Aorta (tissue), 5 donors: Measurements from ENCODE around the gene BRINP1. TPM values are rescaled to one million over a fixed set of nuclear protein-coding genes. Genes with fewer than 3 reads are reported as not detected.
A peak's percentile ranks its signal among the peaks of the same experiment; 100 is the strongest.

Experiments used
- ATAC-seq: fragments of 200-7000 bp; cut with Tn5 transposase; one replicate; pipeline ENCODE4 v1.9.1; 2022; ENCODE audit warnings: moderate library complexity; ENCODE audit not compliant: low FRiP score
- DNase-seq, 2 donors: peaks; one replicate each; pipeline ENCODE4 v3.0.0-alpha.2; 2020
- H3K27ac ChIP-seq, 2 donors: one replicate each; pipeline ENCODE4 v1.5.1; 2013; ENCODE audit warnings: low read length in 2 of 2, mild to moderate bottlenecking in 2 of 2, moderate library complexity in 2 of 2, control low read depth in 1 of 2, inconsistent platforms in 1 of 2, low read depth in 1 of 2
- H3K27me3 ChIP-seq, 2 donors: one replicate each; pipeline ENCODE4 v1.6.1; 2013; ENCODE audit warnings: control low read depth in 1 of 2, low read length in 1 of 2, mild to moderate bottlenecking in 1 of 2, moderate library complexity in 1 of 2; ENCODE audit not compliant: insufficient read depth in 2 of 2, control insufficient read depth in 1 of 2
- H3K36me3 ChIP-seq, 2 donors: one replicate each; pipeline ENCODE4 v1.6.1; 2013; ENCODE audit warnings: control low read depth in 1 of 2, low read length in 1 of 2, mild to moderate bottlenecking in 1 of 2; ENCODE audit not compliant: insufficient read depth in 2 of 2, control insufficient read depth in 1 of 2
- H3K4me1 ChIP-seq, 2 donors: one replicate each; pipeline ENCODE4 v1.6.1; 2013; ENCODE audit warnings: low read length in 2 of 2, control low read depth in 1 of 2, mild to moderate bottlenecking in 1 of 2, moderate library complexity in 1 of 2; ENCODE audit not compliant: insufficient read depth in 2 of 2, control insufficient read depth in 1 of 2
- H3K4me3 ChIP-seq, 2 donors: one replicate each; pipeline ENCODE4 v1.5.1; 2013; ENCODE audit warnings: low read length in 2 of 2, control low read depth in 1 of 2, mild to moderate bottlenecking in 1 of 2
- H3K9me3 ChIP-seq: one replicate; pipeline ENCODE4 v1.6.1; 2013; ENCODE audit warnings: mild to moderate bottlenecking, low read length; ENCODE audit not compliant: control insufficient read depth
- WGBS, 2 donors: extraction: QIAGEN DNeasy Blood & Tissue Kit; methylation state at CpG; one replicate each; pipeline ENCODE4 v1.1.7; 2013; 5-methylcytosine and 5-hydroxymethylcytosine counted together
- intact Hi-C, 2 donors: fragments of 100-400 bp; cut with DNase I; formaldehyde crosslinking; loops; one replicate each; pipeline versions ENCODE4 v1.14.2 to v1.15.0; 2022
- long read RNA-seq, 2 donors: library from polyadenylated mRNA; unstranded; transcript quantifications; one replicate each; pipeline ENCODE4 v2.0.0, GENCODE V29; 2020 to 2021
- polyA plus RNA-seq, 2 donors: library from polyadenylated mRNA; stranded (reverse); fragments of 200-250 nt; gene quantifications; one replicate each; pipeline ENCODE4 v1.2.3, GENCODE V29; 2013
- total RNA-seq, 2 donors: library from RNA; stranded (reverse); fragmentation: NEBNext Ultra II Directional; extraction: Animal tissue kit (Norgen Biotek cat#: 25700); gene quantifications; one replicate each; pipeline ENCODE4 v1.2.1, GENCODE V29; 2021
- donor health status: healthy with polysubstance abuse.
- donor health status: Bipolar disorder and iron deficiency.
- donor health status: DM: no; HTN: no; CAD: no.
- donor health status: DM: no; HTN: no; CAD: no.
- donor health status: DM: yes; HTN: yes; CAD: no.

BRINP1 gene, protein sequence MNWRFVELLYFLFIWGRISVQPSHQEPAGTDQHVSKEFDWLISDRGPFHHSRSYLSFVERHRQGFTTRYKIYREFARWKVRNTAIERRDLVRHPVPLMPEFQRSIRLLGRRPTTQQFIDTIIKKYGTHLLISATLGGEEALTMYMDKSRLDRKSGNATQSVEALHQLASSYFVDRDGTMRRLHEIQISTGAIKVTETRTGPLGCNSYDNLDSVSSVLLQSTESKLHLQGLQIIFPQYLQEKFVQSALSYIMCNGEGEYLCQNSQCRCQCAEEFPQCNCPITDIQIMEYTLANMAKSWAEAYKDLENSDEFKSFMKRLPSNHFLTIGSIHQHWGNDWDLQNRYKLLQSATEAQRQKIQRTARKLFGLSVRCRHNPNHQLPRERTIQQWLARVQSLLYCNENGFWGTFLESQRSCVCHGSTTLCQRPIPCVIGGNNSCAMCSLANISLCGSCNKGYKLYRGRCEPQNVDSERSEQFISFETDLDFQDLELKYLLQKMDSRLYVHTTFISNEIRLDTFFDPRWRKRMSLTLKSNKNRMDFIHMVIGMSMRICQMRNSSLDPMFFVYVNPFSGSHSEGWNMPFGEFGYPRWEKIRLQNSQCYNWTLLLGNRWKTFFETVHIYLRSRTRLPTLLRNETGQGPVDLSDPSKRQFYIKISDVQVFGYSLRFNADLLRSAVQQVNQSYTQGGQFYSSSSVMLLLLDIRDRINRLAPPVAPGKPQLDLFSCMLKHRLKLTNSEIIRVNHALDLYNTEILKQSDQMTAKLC
- total RNA-seq (under 1 TPM; 0.23 to 0.48 TPM), polyA plus RNA-seq (1 to 10 TPM in 1 of 2 donors, under 1 TPM in 1; 0.63 to 5.0 TPM)
- long read RNA-seq, donor 1, partial matches to known transcripts = 1 of 3 reads
- long read RNA-seq, donor 1, other reads (novel, unspliced or antisense) = 0 of 3 reads
- long read RNA-seq, donor 2, partial matches to known transcripts = 0 of 1 reads
- long read RNA-seq, donor 2, other reads (novel, unspliced or antisense) = 1 of 1 reads

DNA sequence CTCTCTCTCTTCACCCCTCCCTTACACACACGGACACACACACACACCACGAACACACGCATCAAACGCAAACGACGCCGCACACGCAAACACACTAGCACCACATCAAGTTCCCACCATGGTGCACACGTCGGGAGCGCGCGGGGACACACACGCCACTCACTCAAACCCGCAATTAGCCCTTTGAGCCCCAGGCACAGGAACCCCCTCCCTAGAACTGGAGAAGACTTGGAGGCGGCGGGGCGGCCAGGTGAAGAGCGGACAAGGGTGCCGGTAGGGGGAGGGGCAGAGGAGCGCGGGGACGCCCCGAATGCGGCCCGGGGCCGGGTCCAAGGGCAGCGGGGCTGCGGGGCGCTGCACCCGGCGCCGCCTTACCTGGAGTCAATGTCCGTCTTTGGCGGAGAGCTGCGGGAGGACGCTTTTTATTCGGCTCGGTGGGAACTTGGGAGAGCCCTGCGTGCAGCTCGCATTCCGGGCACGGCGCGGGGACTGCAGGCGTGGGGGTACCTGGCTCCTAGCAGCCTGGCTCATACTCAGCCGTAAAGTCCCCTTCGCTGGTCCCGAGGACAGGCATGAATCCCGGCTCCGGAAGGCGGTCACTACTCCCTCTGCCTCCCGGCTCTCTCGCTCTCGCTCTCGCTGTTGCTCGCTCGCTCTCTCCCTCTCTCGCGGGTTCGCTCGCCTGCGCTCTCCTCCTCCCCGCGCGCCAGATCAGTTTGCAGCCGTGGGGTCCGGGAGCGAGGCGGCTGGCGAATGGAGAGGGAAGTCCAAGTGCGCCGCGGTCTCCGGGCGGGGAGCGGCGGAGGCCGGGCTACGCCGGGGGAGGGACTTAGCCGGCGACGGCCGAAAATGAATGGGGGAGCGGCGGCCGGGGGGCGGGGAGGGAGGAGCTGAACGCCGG, at the start of gene BRINP1:
BRINP1 (minus strand) TSS at position 755 of the 901 bp plus-strand sequence. CDS start 56,080 bp downstream, outside the sequence.
- intact Hi-C loops = no loop called here
- H3K9me3 ChIP-seq = no peaks in the 10 kb centered on the region
- WGBS, 2 donors = 1% methylated on average over 70 to 91 of the region's 91 CpGs
- H3K36me3 ChIP-seq = no peaks in the 10 kb centered on the region
- peak; percentile 61 to 77 for DNase-seq
- no peaks in the 10 kb centered on the region for H3K27me3 ChIP-seq
- H3K27ac ChIP-seq = no peak within 1 kb of the TSS
- no peaks in the 10 kb centered on the region for H3K4me1 ChIP-seq
- ATAC-seq = peak; percentile 39
- no peak within 1 kb of the TSS for H3K4me3 ChIP-seq

GRCh38 chr9:119418721-119419120, 49.5 kb upstream of the BRINP1 start:
- WGBS, 2 donors = 51 to 59% methylated on average over 1 of the region's 1 CpG
- H3K9me3 ChIP-seq = no peaks in the 10 kb centered on the region
- no peaks in the 10 kb centered on the region for H3K36me3 ChIP-seq
- DNase-seq (no peak), ATAC-seq (no peak)
- intact Hi-C loops = no loop called here
- no peaks in the 10 kb centered on the region for H3K4me1 ChIP-seq
- H3K27me3 ChIP-seq = no peaks in the 10 kb centered on the region
- no peak overlapping the region for H3K27ac ChIP-seq
- no peak overlapping the region for H3K4me3 ChIP-seq

GRCh38 chr9:119416793-119417192, 47.6 kb upstream of the BRINP1 start:
- intact Hi-C loops = no loop called here
- no peak for DNase-seq

GRCh38 chr9:119412399-119412798, 43.2 kb upstream of the BRINP1 start:
- WGBS, 2 donors = 69 to 76% methylated on average over 4 of the region's 4 CpGs
- H3K27me3 ChIP-seq = no peaks in the 10 kb centered on the region
- H3K9me3 ChIP-seq = peaks cover 4% of the 10 kb centered on the region
- H3K4me3 ChIP-seq = no peak overlapping the region
- intact Hi-C loops = no loop called here
- no peak overlapping the region for H3K27ac ChIP-seq
- H3K36me3 ChIP-seq = no peaks in the 10 kb centered on the region
- DNase-seq = no peak
- no peaks in the 10 kb centered on the region for H3K4me1 ChIP-seq
- ATAC-seq = no peak

More at GRCh38 chr9:119416793-119417192, 47.6 kb upstream of the BRINP1 start:
- Histone ChIP-seq H3K9me3 (peaks cover 4% of the 10 kb centered on the region), H3K4me1 (no peaks in the 10 kb centered on the region), H3K36me3 (no peaks in the 10 kb centered on the region), H3K4me3 (no peak overlapping the region), H3K27ac (no peak overlapping the region), H3K27me3 (no peaks in the 10 kb centered on the region)
- no peak for ATAC-seq

DNA sequence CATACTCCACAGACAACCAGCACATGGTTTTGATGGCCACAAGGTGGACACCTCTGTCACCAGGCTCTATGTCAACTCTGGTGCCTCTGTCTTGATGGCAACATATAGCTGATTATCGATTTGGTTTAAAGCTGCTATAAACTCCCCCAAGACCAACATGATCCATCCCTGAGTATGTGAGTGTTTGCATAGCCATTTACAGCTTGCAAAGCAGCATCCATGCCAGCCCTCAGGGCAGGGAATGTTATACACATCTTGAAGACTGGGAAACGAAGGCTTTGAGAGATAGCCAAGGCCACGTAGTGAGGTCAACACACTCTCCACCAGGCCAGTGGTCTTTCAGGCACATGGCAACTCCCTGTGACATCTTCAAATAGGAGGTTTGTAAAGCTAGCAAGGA, 40.3 kb upstream of the BRINP1 start:
- H3K27ac ChIP-seq = no peak overlapping the region
- H3K4me1 ChIP-seq = no peaks in the 10 kb centered on the region
- intact Hi-C loops = no loop called here
- ATAC-seq = no peak
- H3K27me3 ChIP-seq = no peaks in the 10 kb centered on the region
- DNase-seq = no peak
- WGBS, 2 donors = 59 to 71% methylated on average over 3 of the region's 3 CpGs
- H3K9me3 ChIP-seq = peaks cover 4% of the 10 kb centered on the region
- H3K4me3 ChIP-seq = no peak overlapping the region
- H3K36me3 ChIP-seq = no peaks in the 10 kb centered on the region

- no peaks in the 10 kb centered on the region for H3K9me3 ChIP-seq
- H3K27me3 ChIP-seq = no peaks in the 10 kb centered on the region
- no peaks in the 10 kb centered on the region for H3K36me3 ChIP-seq
- no peak for DNase-seq
- no peak for ATAC-seq
- no peak overlapping the region for H3K27ac ChIP-seq
- H3K4me1 ChIP-seq = no peaks in the 10 kb centered on the region
- intact Hi-C loops = no loop called here
- 44 to 46% methylated on average over 2 of the region's 2 CpGs for WGBS, 2 donors
- H3K4me3 ChIP-seq = no peak overlapping the region
Measured at GRCh38 chr9:119400606-119401005, 31.4 kb upstream of the BRINP1 start.

- intact Hi-C loops = no loop called here
- WGBS, 2 donors = 54 to 60% methylated on average over 2 of the region's 2 CpGs
- ATAC-seq (no peak), DNase-seq (no peak)
- no peak overlapping the region for H3K4me3 ChIP-seq
- H3K27ac ChIP-seq = no peak overlapping the region
- no peaks in the 10 kb centered on the region for H3K4me1 ChIP-seq
- no peaks in the 10 kb centered on the region for H3K27me3 ChIP-seq
- no peaks in the 10 kb centered on the region for H3K9me3 ChIP-seq
- H3K36me3 ChIP-seq = no peaks in the 10 kb centered on the region
Measured at GRCh38 chr9:119398350-119398749, 29.1 kb upstream of the BRINP1 start.

DNA sequence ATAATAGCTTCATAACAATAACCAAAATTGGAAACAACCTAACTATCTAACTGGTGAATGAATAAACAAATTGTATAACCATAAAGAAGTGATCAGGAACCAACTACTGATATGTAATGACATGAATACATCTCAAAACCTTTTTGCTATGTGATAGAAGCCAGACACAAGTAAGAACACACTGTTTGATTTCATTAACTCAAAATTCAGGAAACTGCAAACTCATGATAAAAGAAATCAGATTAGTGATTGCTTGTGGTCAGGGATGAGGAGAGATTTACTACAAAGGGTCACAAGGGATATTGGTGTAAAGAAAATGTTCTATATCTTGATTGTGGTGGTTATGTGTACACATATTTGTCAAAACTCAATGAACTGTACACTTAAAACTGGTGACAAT, 22.6 kb upstream of the BRINP1 start:
- H3K4me3 ChIP-seq = no peak overlapping the region
- no peaks in the 10 kb centered on the region for H3K4me1 ChIP-seq
- DNase-seq (no peak), ATAC-seq (no peak)
- intact Hi-C loops = no loop called here
- H3K36me3 ChIP-seq = no peaks in the 10 kb centered on the region
- H3K9me3 ChIP-seq = no peaks in the 10 kb centered on the region
- no peaks in the 10 kb centered on the region for H3K27me3 ChIP-seq
- H3K27ac ChIP-seq = no peak overlapping the region
